Nephron progenitor cell (in vitro differentiated cells): ENCODE measurements around the gene ARHGAP8.

Experiments
- DNase-seq: peaks from one replicate; pipeline ENCODE4 v3.0.0; 2021
- H3K27ac Mint-ChIP-seq: 2 replicates; pipeline ENCODE4 v1.8.0; 2021; ENCODE audit warnings: mild to moderate bottlenecking, moderate library complexity, mixed read lengths
- H3K27me3 Mint-ChIP-seq: 2 replicates; pipeline ENCODE4 v1.8.0; 2021; ENCODE audit warnings: mild to moderate bottlenecking, low read depth, mixed read lengths; ENCODE audit not compliant: poor library complexity
- H3K36me3 Mint-ChIP-seq: 2 replicates; pipeline ENCODE4 v1.8.0; 2021; ENCODE audit warnings: low read depth, mixed read lengths
- H3K4me1 Mint-ChIP-seq: 2 replicates; pipeline ENCODE4 v1.8.0; 2021; ENCODE audit warnings: mixed read lengths
- H3K4me3 Mint-ChIP-seq: 2 replicates; pipeline ENCODE4 v1.8.0; 2021; ENCODE audit warnings: mild to moderate bottlenecking, moderate library complexity, mixed read lengths
- H3K9me3 Mint-ChIP-seq: 2 replicates; pipeline ENCODE4 v1.8.0; 2021; ENCODE audit warnings: mild to moderate bottlenecking, moderate library complexity, mixed read lengths
- TF ChIP-seq, protein P1 (sequence below): fragments of 200-600 bp; sonication (generic); IDR thresholded peaks from 2 replicates; pipeline ENCODE4 v1.5.0; 2021; ENCODE audit warnings: antibody characterized with exemption

The ARHGAP8 gene

DNA sequence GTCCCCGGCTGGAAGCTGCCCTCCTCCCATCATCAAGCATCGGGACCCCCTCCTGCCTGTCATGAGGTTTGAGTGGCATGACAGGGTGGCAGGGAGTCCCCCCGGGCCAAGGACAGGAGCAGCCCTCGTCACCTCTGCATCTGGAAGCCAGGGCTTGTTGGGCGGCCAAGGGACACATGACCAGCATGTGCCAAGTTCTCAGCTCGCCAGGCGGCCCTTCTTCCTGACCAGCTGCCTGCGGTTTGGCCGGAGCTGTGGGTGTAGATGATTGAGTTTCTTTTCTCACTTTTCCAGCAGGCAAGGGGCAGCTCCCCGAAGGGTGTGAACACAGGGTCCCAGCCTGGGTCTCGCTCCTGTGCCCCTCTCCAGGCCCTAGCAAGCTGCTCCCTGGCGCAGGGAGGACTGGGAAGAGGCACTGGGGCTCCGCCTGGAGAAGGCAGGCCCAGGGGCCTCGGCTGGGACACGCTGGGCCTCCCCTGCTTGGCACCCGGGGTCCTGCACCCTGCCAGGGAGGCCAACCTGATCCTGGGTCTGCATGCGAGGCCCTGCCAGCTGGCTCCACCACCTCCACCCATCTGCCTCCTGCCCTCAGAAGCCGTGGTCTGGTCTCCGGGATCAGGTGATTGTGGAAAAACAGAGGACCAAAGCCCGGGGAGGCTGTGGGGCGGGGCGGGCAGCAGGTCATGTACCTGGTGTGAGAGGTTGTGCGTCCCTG, 13.4 kb downstream of the ARHGAP8 start:
- Mint-ChIP-seq H3K4me3 (no peak overlapping the region), H3K4me1 (peaks cover 11% of the 10 kb centered on the region), H3K36me3 (no peaks in the 10 kb centered on the region), H3K27ac (peak overlapping the region; percentile 14), H3K27me3 (peaks cover 11% of the 10 kb centered on the region), H3K9me3 (peaks cover 26% of the 10 kb centered on the region)
- DNase-seq = no peak
- TF ChIP-seq, protein P1, sequence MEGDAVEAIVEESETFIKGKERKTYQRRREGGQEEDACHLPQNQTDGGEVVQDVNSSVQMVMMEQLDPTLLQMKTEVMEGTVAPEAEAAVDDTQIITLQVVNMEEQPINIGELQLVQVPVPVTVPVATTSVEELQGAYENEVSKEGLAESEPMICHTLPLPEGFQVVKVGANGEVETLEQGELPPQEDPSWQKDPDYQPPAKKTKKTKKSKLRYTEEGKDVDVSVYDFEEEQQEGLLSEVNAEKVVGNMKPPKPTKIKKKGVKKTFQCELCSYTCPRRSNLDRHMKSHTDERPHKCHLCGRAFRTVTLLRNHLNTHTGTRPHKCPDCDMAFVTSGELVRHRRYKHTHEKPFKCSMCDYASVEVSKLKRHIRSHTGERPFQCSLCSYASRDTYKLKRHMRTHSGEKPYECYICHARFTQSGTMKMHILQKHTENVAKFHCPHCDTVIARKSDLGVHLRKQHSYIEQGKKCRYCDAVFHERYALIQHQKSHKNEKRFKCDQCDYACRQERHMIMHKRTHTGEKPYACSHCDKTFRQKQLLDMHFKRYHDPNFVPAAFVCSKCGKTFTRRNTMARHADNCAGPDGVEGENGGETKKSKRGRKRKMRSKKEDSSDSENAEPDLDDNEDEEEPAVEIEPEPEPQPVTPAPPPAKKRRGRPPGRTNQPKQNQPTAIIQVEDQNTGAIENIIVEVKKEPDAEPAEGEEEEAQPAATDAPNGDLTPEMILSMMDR = no peak

DNA sequence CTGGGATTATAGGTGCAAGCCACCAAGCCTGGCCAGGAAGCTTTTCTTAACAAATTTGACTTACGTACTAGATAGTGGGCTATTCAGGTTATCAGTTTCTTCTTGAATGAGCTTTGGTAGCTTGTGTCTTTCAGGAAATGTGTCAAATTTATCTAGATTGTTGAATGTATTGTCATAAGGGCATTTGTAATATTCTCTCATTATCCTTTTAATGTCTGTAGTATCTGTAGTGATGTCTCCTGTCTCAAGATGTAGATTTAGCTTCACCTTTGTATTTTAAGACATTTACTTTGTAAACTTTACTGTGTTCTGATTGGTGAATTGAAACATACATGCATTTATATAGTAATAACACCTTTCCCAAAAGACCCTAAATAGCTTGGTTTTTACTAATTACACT, 20.7 kb downstream of the ARHGAP8 start:
- TF ChIP-seq, protein P1 = no peak
- H3K9me3 Mint-ChIP-seq = peaks cover 36% of the 10 kb centered on the region
- H3K27me3 Mint-ChIP-seq = peaks cover 10% of the 10 kb centered on the region
- DNase-seq = no peak
- peaks cover 13% of the 10 kb centered on the region for H3K4me1 Mint-ChIP-seq
- no peak overlapping the region for H3K4me3 Mint-ChIP-seq
- H3K36me3 Mint-ChIP-seq = peaks cover 14% of the 10 kb centered on the region
- H3K27ac Mint-ChIP-seq = no peak overlapping the region

DNA sequence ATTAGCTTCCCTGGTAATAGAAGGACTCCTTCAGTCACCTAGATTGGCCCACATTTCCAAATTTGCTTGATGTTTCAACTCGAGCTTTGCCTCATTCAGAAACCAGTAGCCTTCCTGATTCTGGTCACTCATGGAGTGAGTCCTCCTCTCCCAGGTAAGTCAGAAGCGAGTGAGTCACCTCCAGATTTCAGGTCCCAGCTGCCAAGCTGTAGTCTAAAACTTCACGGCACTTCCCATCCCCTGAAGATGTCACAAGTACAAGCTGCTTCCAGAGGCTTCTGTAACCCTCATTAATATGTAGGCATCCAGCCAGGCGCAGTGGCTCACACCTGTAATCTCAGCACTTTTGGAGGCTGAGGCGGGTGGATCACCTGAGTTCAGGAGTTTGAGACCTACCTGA, 23.5 kb downstream of the ARHGAP8 start:
- no peak overlapping the region for H3K4me3 Mint-ChIP-seq
- no peak for DNase-seq
- peaks cover 3% of the 10 kb centered on the region for H3K27me3 Mint-ChIP-seq
- TF ChIP-seq, protein P1 = no peak
- H3K27ac Mint-ChIP-seq = no peak overlapping the region
- peaks cover 27% of the 10 kb centered on the region for H3K9me3 Mint-ChIP-seq
- H3K4me1 Mint-ChIP-seq = peaks cover 13% of the 10 kb centered on the region
- H3K36me3 Mint-ChIP-seq = peaks cover 14% of the 10 kb centered on the region

DNA sequence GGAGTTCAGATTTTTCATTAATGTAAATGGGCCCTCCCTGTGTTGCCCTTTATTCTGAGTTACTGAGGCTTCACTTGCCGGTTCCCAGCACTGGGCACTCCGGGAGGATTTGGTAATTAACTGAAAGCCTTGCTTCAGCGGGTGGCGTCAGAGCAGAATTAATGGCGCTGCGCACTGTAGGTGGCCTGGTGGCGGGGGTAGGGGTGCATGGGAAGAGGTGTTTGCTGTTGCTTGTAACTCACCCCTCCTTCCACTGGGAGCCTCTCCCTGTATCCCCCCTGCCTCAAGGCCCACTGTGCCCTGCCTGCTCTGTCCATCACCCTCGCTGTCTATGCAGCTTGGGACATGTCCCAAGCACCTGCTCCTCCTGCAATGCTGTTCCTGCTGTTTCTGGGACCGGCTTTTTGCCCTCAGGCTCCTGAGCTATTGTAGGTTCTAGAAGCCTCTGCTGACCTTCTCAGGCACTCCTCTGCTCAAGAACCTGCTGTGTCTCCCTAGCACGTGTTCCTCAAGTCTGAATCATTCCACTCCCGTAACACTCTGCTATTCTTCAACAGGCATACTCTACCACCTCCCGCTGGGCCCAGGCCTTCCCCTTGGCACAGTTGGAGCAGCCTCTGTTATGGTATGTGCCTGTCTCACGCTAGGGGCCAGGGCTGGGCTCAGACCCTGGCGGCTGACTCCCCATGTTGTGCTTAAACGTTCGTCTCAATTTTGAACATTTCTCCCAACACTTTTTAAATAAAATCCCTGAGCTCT, 24.4 kb downstream of the ARHGAP8 start:
- Mint-ChIP-seq H3K9me3 (peaks cover 23% of the 10 kb centered on the region), H3K36me3 (peaks cover 12% of the 10 kb centered on the region), H3K4me1 (peaks cover 13% of the 10 kb centered on the region), H3K4me3 (no peak overlapping the region), H3K27me3 (peaks cover 3% of the 10 kb centered on the region), H3K27ac (peak overlapping the region; percentile 25)
- DNase-seq = no peak
- TF ChIP-seq, protein P1 = no peak

DNA sequence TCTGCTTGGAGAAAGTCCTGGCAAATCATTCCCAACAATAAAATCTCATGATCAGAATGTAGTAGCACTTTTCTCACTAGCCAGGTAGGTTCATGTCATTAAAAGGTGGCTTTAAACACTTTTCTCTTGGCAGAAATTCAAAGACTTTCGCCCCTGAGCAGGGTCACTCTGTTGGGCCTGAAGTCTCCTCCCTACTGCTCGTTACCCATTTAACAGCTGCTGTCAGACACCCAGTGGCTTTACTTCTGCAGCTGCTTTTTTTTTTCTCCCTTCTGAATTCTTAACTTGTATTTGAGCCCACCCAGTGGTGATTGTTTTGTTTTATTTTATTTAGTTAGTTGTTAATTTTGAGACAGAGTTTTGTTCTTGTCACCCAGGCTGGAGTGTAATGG, 25.0 kb downstream of the ARHGAP8 start:
- H3K27me3 Mint-ChIP-seq = peaks cover 3% of the 10 kb centered on the region
- H3K9me3 Mint-ChIP-seq = peaks cover 20% of the 10 kb centered on the region
- H3K4me3 Mint-ChIP-seq = no peak overlapping the region
- TF ChIP-seq, protein P1 = no peak
- peak overlapping the region; percentile 25 for H3K27ac Mint-ChIP-seq
- H3K4me1 Mint-ChIP-seq = peaks cover 13% of the 10 kb centered on the region
- no peak for DNase-seq
- peaks cover 9% of the 10 kb centered on the region for H3K36me3 Mint-ChIP-seq
